SIG-M5 treated with dmso at 0.1 percent for 504 hours (cell line): Measurements from ENCODE around the gene NPEPPS.
A peak's percentile ranks its signal among the peaks of the same experiment; 100 is the strongest.

Experiments
- DNase-seq: peaks from one replicate; lab custom pipeline; 2025; ENCODE audit not compliant: unreplicated experiment; lab: John Stamatoyannopoulos, UW

The NPEPPS gene

GRCh38 chr17:47628014-47628566, 97.2 kb downstream of the NPEPPS start:
- DNase-seq = no peak

GRCh38 chr17:47629826-47630225, 98.9 kb downstream of the NPEPPS start:
- no peak for DNase-seq

DNA sequence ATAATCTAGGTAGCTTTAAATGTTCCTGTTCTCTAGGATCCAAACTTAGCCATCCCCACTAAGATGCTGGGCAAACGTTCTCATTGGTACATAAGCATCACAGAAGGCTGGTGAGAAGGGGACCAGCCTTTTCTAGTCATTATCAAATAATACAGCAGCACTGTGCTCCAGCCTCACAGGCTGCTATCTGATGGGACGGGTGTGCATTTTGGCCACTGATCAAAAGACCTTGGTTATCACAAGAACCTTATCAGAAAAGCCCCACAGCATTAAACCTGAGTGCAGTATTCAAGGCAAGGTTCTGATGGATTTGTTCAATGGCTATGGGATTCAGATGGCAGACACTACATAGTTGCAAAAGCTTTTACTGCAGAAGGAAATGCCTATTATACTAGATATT, 99.7 kb downstream of the NPEPPS start:
- no peak for DNase-seq

DNA sequence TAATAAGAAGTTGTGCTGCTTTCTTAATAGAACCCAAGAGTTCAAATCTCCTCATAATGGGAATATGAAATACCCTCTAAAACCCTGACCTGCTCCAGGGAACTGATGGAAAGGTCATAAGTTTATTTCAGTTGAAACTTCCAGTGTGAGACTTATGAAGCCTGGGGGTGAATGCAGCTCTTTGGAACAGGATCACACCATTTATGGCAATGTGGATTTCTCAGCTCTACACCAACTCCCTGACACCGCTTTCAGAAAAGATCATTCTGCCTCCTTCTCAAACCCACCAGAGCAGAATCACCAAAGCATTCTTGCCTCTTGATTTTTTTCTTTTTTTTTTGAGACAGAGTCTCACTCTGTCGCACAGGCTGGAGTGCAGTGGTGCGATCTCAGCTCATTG, 102.1 kb downstream of the NPEPPS start:
- DNase-seq = no peak

DNA sequence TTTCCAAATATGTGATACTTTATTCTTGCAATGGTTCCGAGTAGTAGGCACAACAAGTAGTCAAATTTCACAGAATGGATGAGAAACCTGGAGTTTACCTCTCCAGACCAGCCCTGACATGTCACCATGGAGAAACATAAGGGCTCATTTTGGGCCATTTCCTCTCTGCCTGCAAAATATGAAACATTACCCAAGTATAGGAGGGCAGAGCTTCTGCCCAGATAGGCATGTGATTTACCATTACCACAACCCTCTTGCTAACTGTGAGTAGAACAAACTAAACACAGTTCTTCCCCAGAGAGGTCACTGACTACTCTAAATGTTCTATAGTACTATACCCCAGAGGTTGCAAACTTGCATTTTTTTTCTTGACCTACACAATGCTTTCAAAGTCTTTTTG, 103.1 kb downstream of the NPEPPS start:
- no peak for DNase-seq

DNA sequence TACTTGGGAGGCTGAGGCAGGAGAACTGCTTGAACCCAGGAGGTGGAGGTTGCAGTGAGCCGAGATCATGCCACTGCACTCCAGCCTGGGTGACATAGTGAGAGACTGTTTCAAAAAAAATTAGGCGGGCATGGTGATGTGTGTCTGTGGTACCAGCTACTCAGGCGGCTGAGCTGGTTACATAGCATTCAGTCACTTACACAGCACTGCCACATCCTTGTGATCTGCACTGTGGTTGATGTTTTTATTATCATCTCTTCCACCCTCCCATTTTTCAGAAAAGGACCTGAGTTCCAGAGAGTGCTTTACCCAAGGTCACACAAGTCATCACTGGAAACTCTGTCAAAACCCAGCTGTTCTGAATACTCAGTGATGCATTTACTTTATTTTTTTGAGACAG, 104.0 kb downstream of the NPEPPS start:
- DNase-seq = no peak

DNA sequence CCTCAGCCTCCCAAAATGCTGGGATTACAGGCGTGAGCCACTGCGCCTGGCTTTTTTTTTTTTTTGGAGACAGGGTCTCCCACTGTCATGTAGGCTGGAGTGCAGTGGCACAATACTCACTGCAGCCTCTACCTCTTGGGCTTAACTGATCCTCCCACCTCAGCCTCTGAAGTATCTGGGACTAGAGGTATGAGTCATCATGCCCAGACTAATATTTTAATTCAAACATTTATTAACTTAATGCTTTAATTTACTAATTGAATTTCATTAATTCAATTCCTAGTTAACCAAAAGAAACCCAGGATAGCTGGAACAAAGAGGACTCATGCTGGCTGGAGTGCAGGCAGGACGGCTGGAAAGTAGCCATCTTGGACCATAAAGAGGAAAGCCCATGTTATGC, 104.8 kb downstream of the NPEPPS start:
- DNase-seq = no peak

GRCh38 chr17:47636273-47637030, 105.5 kb downstream of the NPEPPS start:
- DNase-seq = no peak

DNA sequence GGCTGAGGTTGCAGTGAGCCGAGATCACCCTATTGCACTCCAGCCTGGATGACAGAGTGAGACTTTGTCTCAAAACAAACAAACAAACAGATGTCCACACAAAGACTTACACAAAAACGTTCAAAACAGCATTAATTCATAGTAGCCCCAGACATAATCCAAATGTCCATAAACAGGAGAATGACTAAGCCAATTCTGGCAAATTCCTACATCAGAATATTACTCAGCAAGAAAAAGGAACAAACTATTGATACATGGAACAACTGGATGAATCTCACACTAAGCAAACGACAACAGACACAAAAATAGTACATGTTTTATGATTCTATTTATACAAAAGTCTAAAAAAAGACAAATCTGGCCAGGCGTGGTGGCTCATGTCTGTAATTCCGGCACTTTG, 108.0 kb downstream of the NPEPPS start:
- DNase-seq = no peak

DNA sequence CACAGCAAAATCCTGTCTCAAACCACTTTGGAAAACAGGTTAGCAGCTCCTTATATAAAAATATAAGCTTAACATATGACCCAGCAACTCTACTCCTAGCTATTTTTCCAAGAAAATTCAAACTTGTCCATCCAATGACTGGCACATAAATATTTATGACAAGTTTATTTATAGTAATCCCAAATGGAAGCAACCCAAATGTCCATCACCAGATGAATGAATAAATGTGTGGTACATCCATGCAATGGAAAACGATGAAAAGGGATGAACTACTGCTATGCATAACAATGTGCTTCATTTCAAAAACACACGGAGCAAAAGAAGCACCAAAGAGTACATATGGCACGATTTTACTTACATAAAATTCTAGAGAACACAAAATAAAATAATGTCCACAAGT, 109.2 kb downstream of the NPEPPS start:
- no peak for DNase-seq

- DNase-seq = no peak
Measured at GRCh38 chr17:47641202-47641601, 110.3 kb downstream of the NPEPPS start.

DNA sequence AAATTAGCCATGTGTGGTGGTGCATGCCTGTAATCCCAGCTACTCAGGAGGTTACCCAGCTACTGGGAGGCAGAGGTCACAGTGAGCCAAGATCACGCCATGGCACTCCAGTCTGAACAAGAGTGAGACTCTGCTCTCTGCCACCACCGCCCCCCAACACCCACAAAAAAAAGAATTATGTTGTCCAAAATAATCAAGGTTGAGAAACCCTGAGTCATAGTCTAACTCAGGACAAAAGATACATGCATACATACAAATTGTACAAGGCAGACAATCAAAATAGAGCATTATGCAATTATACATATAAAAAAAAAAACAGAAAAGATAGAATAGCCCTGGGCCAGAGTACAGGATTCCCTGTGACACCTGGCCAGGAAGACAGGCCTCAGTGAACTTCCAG, 112.2 kb downstream of the NPEPPS start:
- no peak for DNase-seq

DNA sequence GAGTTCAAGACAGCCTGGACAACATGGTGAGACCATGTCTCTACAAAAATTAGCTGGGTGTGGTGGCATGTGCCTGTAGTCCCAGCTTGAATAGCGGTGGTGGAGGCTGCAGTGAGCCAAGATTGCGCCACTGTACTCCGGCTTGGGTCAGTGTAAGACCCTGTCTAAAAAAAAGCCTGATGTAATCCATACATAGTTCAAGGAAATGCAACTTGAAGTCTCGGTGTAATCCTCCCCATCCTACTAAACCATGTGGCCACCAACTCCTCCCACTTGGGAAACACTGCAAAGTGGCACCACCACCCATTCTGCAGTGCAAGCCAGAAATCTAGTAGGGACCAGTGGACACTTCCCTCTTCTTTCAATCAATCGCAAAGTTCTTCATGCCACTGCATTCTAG, 113.4 kb downstream of the NPEPPS start:
- peak; percentile 94 for DNase-seq

GRCh38 chr17:47649153-47649971, 118.5 kb downstream of the NPEPPS start, which contains the start of gene KPNB1:
Gene KPNB1, plus strand, starts transcription at chr17:47649919. Its CDS starts 326 bp downstream, at chr17:47650245.
- DNase-seq = peak; percentile 99

GRCh38 chr17:47649972-47650524, 119.1 kb downstream of the NPEPPS start:
- DNase-seq = peak; percentile 65

- peak; percentile 95 for DNase-seq
Measured at GRCh38 chr17:47650525-47651522, 119.9 kb downstream of the NPEPPS start.

- DNase-seq = no peak
Measured at GRCh38 chr17:47651704-47652103, 120.8 kb downstream of the NPEPPS start.

GRCh38 chr17:47652570-47652969, 121.7 kb downstream of the NPEPPS start:
- DNase-seq = no peak

- DNase-seq = no peak
Measured at GRCh38 chr17:47653442-47653841, 122.5 kb downstream of the NPEPPS start.

DNA sequence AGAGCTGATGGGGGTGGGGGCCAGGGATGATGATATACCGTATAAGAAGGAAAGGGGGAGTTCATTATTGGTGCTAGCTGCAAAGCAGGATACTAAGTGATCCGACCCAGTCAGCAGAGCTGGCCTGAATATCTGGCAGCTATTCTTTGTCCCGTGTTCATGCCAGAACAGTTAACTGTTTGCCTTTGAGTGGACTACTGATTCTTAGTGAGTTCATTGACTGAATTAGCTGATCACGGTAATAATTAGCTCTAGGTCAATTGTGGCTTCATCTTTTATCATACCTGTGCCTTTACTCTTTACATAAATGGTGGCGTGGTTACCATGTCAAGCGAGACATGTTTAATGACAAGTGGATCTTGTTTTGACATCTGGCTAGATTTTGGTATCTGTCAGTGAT, 124.1 kb downstream of the NPEPPS start:
- DNase-seq = no peak
